Hindlimb muscle (tissue), 1 donor: ENCODE data around the gene ZDHHC1. TPM values are rescaled to one million over a fixed set of nuclear protein-coding genes. Genes with fewer than 3 reads are reported as not detected.
"Not testable (repeated sequence)": the region's sequence is repeated elsewhere in the genome, so short reads cannot be mapped to it uniquely, and the experiment has no call there.

Experiments used
- DNase-seq: peaks from one replicate; pipeline ENCODE4 v3.0.0-alpha.2; 2013
- polyA plus RNA-seq: library from polyadenylated mRNA; unstranded; fragments of 120-200 nt; gene quantifications from one replicate; pipeline ENCODE4 v1.2.1, GENCODE V29; 2013; ENCODE audit not compliant: insufficient read length

Gene ZDHHC1
- polyA plus RNA-seq, 1 donor: 18.3 TPM

GRCh38 chr16:67392301-67393059, 23.8 kb downstream of the ZDHHC1 start:
- DNase-seq: no peak

GRCh38 chr16:67391424-67392300, 24.6 kb downstream of the ZDHHC1 start:
- DNase-seq: no peak

- DNase-seq: no peak
Measured at GRCh38 chr16:67390816-67391423, 25.4 kb downstream of the ZDHHC1 start.

GRCh38 chr16:67389911-67390815, 26.1 kb downstream of the ZDHHC1 start:
- DNase-seq: no peak

GRCh38 chr16:67388591-67388990, 27.7 kb downstream of the ZDHHC1 start:
- DNase-seq: no peak

- no peak for DNase-seq
Measured at GRCh38 chr16:67388191-67388590, 28.1 kb downstream of the ZDHHC1 start.

GRCh38 chr16:67387479-67388079, 28.7 kb downstream of the ZDHHC1 start:
- no peak for DNase-seq

- DNase-seq: no peak
Measured at GRCh38 chr16:67386861-67387455, 29.3 kb downstream of the ZDHHC1 start.

GRCh38 chr16:67384778-67385510, 31.3 kb downstream of the ZDHHC1 start:
- no peak for DNase-seq

- DNase-seq: no peak
Measured at GRCh38 chr16:67383284-67383683, 33.0 kb downstream of the ZDHHC1 start.

GRCh38 chr16:67378642-67379041, 37.6 kb downstream of the ZDHHC1 start:
- no peak for DNase-seq

- not testable (repeated sequence) for DNase-seq
Measured at GRCh38 chr16:67376012-67376411, 40.3 kb downstream of the ZDHHC1 start.

- DNase-seq: no peak
Measured at GRCh38 chr16:67372664-67373063, 43.6 kb downstream of the ZDHHC1 start.

- DNase-seq: no peak
Measured at GRCh38 chr16:67370661-67371060, 45.6 kb downstream of the ZDHHC1 start.

- no peak for DNase-seq
Measured at GRCh38 chr16:67364600-67365235, 51.6 kb downstream of the ZDHHC1 start.

- no peak for DNase-seq
Measured at GRCh38 chr16:67361038-67361437, 55.2 kb downstream of the ZDHHC1 start.

- not testable (repeated sequence) for DNase-seq
Measured at GRCh38 chr16:67359540-67360269, 56.6 kb downstream of the ZDHHC1 start.

- no peak for DNase-seq
Measured at GRCh38 chr16:67357561-67357960, 58.7 kb downstream of the ZDHHC1 start.

GRCh38 chr16:67356396-67356795, 59.9 kb downstream of the ZDHHC1 start:
- no peak for DNase-seq
